ENCODE data around the gene CEMIP. TPM values are rescaled to one million over a fixed set of nuclear protein-coding genes. Genes with fewer than 3 reads are reported as not detected.

Gene CEMIP
- total RNA-seq, 1 donor from 2014 or later, result 3.6 TPM

GRCh38 chr15:80775338-80775737, 3.8 kb upstream of the CEMIP start:
- H3K4me3 Mint-ChIP-seq (ENCODE audit: unreplicated experiment), result no peak overlapping the region
- Histone ChIP-seq H3K9ac (ENCODE audit: low read length) (no peak overlapping the region), H3K27ac (ENCODE audit: low read depth, low read length) (no peak overlapping the region), H3K36me3 (ENCODE audit: insufficient read depth, low read length) (no peaks in the 10 kb centered on the region), H3K4me2 (ENCODE audit: low read length) (no peak overlapping the region), H3K4me1 (ENCODE audit: insufficient read depth, low read length) (peaks cover 32% of the 10 kb centered on the region), H2AFZ (ENCODE audit: low read depth, low read length) (no peak overlapping the region), H3K9me3 (ENCODE audit: insufficient read depth, low read depth, low read length) (no peaks in the 10 kb centered on the region), H4K20me1 (ENCODE audit: insufficient read depth, low read length) (peaks cover 9% of the 10 kb centered on the region), H3K79me2 (ENCODE audit: insufficient read depth, low read length) (no peaks in the 10 kb centered on the region), H3K4me3 (ENCODE audit: insufficient read depth, low read depth, low read length) (no peak overlapping the region), H3K27me3 (ENCODE audit: insufficient read depth, low read length) (peaks cover 4% of the 10 kb centered on the region)
- H3K27ac Mint-ChIP-seq (ENCODE audit: unreplicated experiment), result no peak overlapping the region
- FAIRE-seq, result no peak
- peaks cover 13% of the 10 kb centered on the region for H3K27me3 Mint-ChIP-seq (ENCODE audit: low read depth, unreplicated experiment)
- no peak for DNase-seq (ENCODE audit: low read depth)
- H3K4me1 Mint-ChIP-seq (ENCODE audit: low read depth, unreplicated experiment), result peaks cover 4% of the 10 kb centered on the region
- no peaks in the 10 kb centered on the region for H3K9me3 Mint-ChIP-seq (ENCODE audit: unreplicated experiment)
- H3K36me3 Mint-ChIP-seq (ENCODE audit: low read depth, unreplicated experiment), result no peaks in the 10 kb centered on the region
- TF ChIP-seq, protein P1, sequence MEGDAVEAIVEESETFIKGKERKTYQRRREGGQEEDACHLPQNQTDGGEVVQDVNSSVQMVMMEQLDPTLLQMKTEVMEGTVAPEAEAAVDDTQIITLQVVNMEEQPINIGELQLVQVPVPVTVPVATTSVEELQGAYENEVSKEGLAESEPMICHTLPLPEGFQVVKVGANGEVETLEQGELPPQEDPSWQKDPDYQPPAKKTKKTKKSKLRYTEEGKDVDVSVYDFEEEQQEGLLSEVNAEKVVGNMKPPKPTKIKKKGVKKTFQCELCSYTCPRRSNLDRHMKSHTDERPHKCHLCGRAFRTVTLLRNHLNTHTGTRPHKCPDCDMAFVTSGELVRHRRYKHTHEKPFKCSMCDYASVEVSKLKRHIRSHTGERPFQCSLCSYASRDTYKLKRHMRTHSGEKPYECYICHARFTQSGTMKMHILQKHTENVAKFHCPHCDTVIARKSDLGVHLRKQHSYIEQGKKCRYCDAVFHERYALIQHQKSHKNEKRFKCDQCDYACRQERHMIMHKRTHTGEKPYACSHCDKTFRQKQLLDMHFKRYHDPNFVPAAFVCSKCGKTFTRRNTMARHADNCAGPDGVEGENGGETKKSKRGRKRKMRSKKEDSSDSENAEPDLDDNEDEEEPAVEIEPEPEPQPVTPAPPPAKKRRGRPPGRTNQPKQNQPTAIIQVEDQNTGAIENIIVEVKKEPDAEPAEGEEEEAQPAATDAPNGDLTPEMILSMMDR (IDR thresholded peaks at IDR 0.05; ENCODE audit: insufficient read depth, low read depth, low read length), result no peak
- no peak for TF ChIP-seq EZH2 (IDR thresholded peaks at IDR 0.05; ENCODE audit: insufficient read depth, low read length)

- H3K4me3 Mint-ChIP-seq (ENCODE audit: unreplicated experiment), result no peak overlapping the region
Observed at GRCh38 chr15:80776420-80777045, 2.6 kb upstream of the CEMIP start.

More at GRCh38 chr15:80776420-80777045, 2.6 kb upstream of the CEMIP start:
- Histone ChIP-seq H3K79me2 (ENCODE audit: insufficient read depth, low read length) (no peaks in the 10 kb centered on the region), H3K9me3 (ENCODE audit: insufficient read depth, low read depth, low read length) (no peaks in the 10 kb centered on the region), H3K9ac (ENCODE audit: low read length) (peak overlapping the region; percentile 44), H4K20me1 (ENCODE audit: insufficient read depth, low read length) (peaks cover 19% of the 10 kb centered on the region), H3K4me3 (ENCODE audit: insufficient read depth, low read depth, low read length) (no peak overlapping the region), H3K27me3 (ENCODE audit: insufficient read depth, low read length) (peaks cover 4% of the 10 kb centered on the region), H3K4me2 (ENCODE audit: low read length) (peak overlapping the region; percentile 40), H3K27ac (ENCODE audit: low read depth, low read length) (peak overlapping the region; percentile 3), H3K4me1 (ENCODE audit: insufficient read depth, low read length) (peaks cover 34% of the 10 kb centered on the region), H3K36me3 (ENCODE audit: insufficient read depth, low read length) (no peaks in the 10 kb centered on the region), H2AFZ (ENCODE audit: low read depth, low read length) (peak overlapping the region; percentile 44)
- no peaks in the 10 kb centered on the region for H3K9me3 Mint-ChIP-seq (ENCODE audit: unreplicated experiment)
- H3K4me1 Mint-ChIP-seq (ENCODE audit: low read depth, unreplicated experiment), result peaks cover 6% of the 10 kb centered on the region
- H3K27ac Mint-ChIP-seq (ENCODE audit: unreplicated experiment), result no peak overlapping the region
- no peak for TF ChIP-seq EZH2 (IDR thresholded peaks at IDR 0.05; ENCODE audit: insufficient read depth, low read length)
- TF ChIP-seq, protein P1 (IDR thresholded peaks at IDR 0.05; ENCODE audit: insufficient read depth, low read depth, low read length), result peak; percentile 82
- no peaks in the 10 kb centered on the region for H3K36me3 Mint-ChIP-seq (ENCODE audit: low read depth, unreplicated experiment)
- peaks cover 21% of the 10 kb centered on the region for H3K27me3 Mint-ChIP-seq (ENCODE audit: low read depth, unreplicated experiment)
- DNase-seq (ENCODE audit: low read depth), result peak; percentile 54
- peak; percentile 9 for FAIRE-seq
